Panc1 (cell line): ENCODE results near the gene TMCO2. TPM values are rescaled to one million over a fixed set of nuclear protein-coding genes. Genes with fewer than 3 reads are reported as not detected.

Source experiments
- ATAC-seq: fragments of 200-7000 bp; cut with Tn5 transposase; 2 replicates; pipeline ENCODE4 v1.9.1; 2020; ENCODE audit warnings: mild to moderate bottlenecking, moderate library complexity
- BruUV-seq: library from RNA; stranded (reverse); fragments of 400-500 nt; replicated peaks from 2 replicates; lab custom pipeline; 2021; lab: Mats Ljungman, UMichigan
- CTCF ChIA-PET: fragments of 300-600 bp; sonication (Branson Sonifier 250); formaldehyde crosslinking; loops from one replicate; lab custom pipeline; 2022; ENCODE audit warnings: antibody characterized with exemption; lab: Charles Lee
- POLR2A ChIA-PET: fragments of 300-600 bp; sonication (Branson Sonifier 250); formaldehyde crosslinking; loops from one replicate; lab custom pipeline; 2022; ENCODE audit warnings: antibody characterized with exemption; lab: Charles Lee
- DNase-seq: peaks from one replicate; pipeline ENCODE4 v3.0.0-alpha.2; 2010; ENCODE audit warnings: low read depth, low spot score
- H3K27ac ChIP-seq: 2 replicates; pipeline ENCODE4 v1.5.1; 2011; ENCODE audit warnings: mild to moderate bottlenecking, low read length, inconsistent platforms
- H3K27me3 ChIP-seq: fragments of 200-500 bp; sonication (Bioruptor generic); 2 replicates; pipeline ENCODE4 v1.6.0; 2014; ENCODE audit warnings: low read length, inconsistent platforms; ENCODE audit not compliant: control insufficient read depth, insufficient read depth
- H3K36me3 ChIP-seq: fragments of 200-500 bp; sonication (Bioruptor generic); 2 replicates; pipeline ENCODE4 v1.5.1; 2014; ENCODE audit warnings: inconsistent platforms, mild to moderate bottlenecking, low read length, moderate library complexity; ENCODE audit not compliant: control insufficient read depth, insufficient read depth
- H3K4me1 ChIP-seq: 2 replicates; pipeline ENCODE4 v1.5.1; 2011; ENCODE audit warnings: inconsistent platforms, mild to moderate bottlenecking, low read length, moderate library complexity; ENCODE audit not compliant: control insufficient read depth, insufficient read depth
- H3K4me3 ChIP-seq, 2 experiments: 2 replicates each; pipeline ENCODE4 v1.5.1; 2011 to 2012; ENCODE audit warnings: low read depth in 2 of 2, low read length in 2 of 2, mild to moderate bottlenecking in 2 of 2, inconsistent platforms in 1 of 2, moderate library complexity in 1 of 2
- H3K9me3 ChIP-seq: fragments of 200-500 bp; sonication (Bioruptor generic); 2 replicates; pipeline ENCODE4 v1.5.1; 2014; ENCODE audit warnings: low read depth, mild to moderate bottlenecking, inconsistent platforms, low read length, moderate library complexity; ENCODE audit not compliant: control insufficient read depth, insufficient read depth
- CTCF ChIP-seq: fragments of 450-650 bp; IDR thresholded peaks from 2 replicates; pipeline ENCODE4 v1.5.1; 2017; ENCODE audit warnings: mild to moderate bottlenecking
- POLR2AphosphoS5 ChIP-seq: IDR thresholded peaks from 2 replicates; pipeline ENCODE4 v1.6.1; 2012; ENCODE audit warnings: mild to moderate bottlenecking, low read depth, low read length, moderate library complexity
- REST ChIP-seq, 2 experiments: IDR thresholded peaks; 2 replicates each; pipeline ENCODE4 v1.6.1; 2011 to 2012; ENCODE audit warnings: low read depth in 2 of 2, control low read depth in 1 of 2, low read length in 1 of 2, mild to moderate bottlenecking in 1 of 2, moderate library complexity in 1 of 2; ENCODE audit not compliant: insufficient read depth in 1 of 2
- SIN3A ChIP-seq: IDR thresholded peaks from 2 replicates; pipeline ENCODE4 v1.6.1; 2012; ENCODE audit warnings: low read depth, mild to moderate bottlenecking, low read length, moderate library complexity, borderline replicate concordance; ENCODE audit not compliant: insufficient read depth
- TCF7L2 ChIP-seq: IDR thresholded peaks from 2 replicates; pipeline ENCODE4 v1.6.1; 2011; ENCODE audit warnings: mild to moderate bottlenecking, low read depth, low read length, inconsistent platforms
- in situ Hi-C: cut with HindIII; loops from 2 replicates; pipeline ENCODE4 v1.10.0; 2016; ENCODE audit warnings: low sequenced_read_pairs, low pct_unique_long_range_greater_than_20kb
- intact Hi-C: fragments of 100-400 bp; cut with micrococcal nuclease; formaldehyde crosslinking; loops from one replicate; pipeline ENCODE4 v1.10.0; 2022; ENCODE audit not compliant: unreplicated experiment
- total RNA-seq: library from RNA; stranded (reverse); gene quantifications from one replicate; pipeline ENCODE4 v1.2.1, GENCODE V29; 2021; ENCODE audit not compliant: unreplicated experiment

TMCO2 gene
- total RNA-seq, 1 experiment from 2014 or later, result not detected

GRCh38 chr1:40224040-40224439 lies 23.7 kb upstream of the TMCO2 start:
- ChIA-PET POLR2A (no interaction called here), CTCF (interaction anchor here (0.6 kb wide), 1 partner anchor 72 kb away, joined by 4 read pairs; no protein-coding TSS in a partner anchor)
- Histone ChIP-seq H3K9me3 (no peaks in the 10 kb centered on the region), H3K27me3 (no peaks in the 10 kb centered on the region), H3K36me3 (no peaks in the 10 kb centered on the region; the same call in 1 of the 2 replicates), H3K4me3 (no peak overlapping the region), H3K4me1 (no peaks in the 10 kb centered on the region), H3K27ac (no peak overlapping the region)
- TF ChIP-seq POLR2AphosphoS5 (no peak), TCF7L2 (no peak), REST (IDR thresholded peaks at IDR 0.05; ENCODE audit: insufficient read depth in 1 of 2, low read depth in 2 of 2, low read length in 1 of 2) (no peak), SIN3A (no peak), CTCF (no peak)
- DNase-seq (no peak), ATAC-seq (no peak)
- in situ Hi-C loops (no loop called here), intact Hi-C loops (no loop called here)
- no TSS peak for BruUV-seq

GRCh38 chr1:40226192-40226591 lies 21.5 kb upstream of the TMCO2 start:
- CTCF ChIA-PET, result no interaction called here

More at GRCh38 chr1:40226192-40226591, 21.5 kb upstream of the TMCO2 start:
- BruUV-seq, result TSS peak; percentile 39
- H3K9me3 ChIP-seq, result no peaks in the 10 kb centered on the region
- no peaks in the 10 kb centered on the region for H3K27me3 ChIP-seq
- no peak overlapping the region for H3K27ac ChIP-seq
- in situ Hi-C loops (no loop called here), intact Hi-C loops (no loop called here)
- DNase-seq (no peak), ATAC-seq (no peak)
- TF ChIP-seq TCF7L2 (no peak), SIN3A (no peak), REST (IDR thresholded peaks at IDR 0.05; ENCODE audit: insufficient read depth in 1 of 2, low read depth in 2 of 2, low read length in 1 of 2) (no peak), POLR2AphosphoS5 (no peak), CTCF (no peak)
- H3K36me3 ChIP-seq, result no peaks in the 10 kb centered on the region; the same call in 1 of the 2 replicates
- POLR2A ChIA-PET, result no interaction called here
- no peaks in the 10 kb centered on the region for H3K4me1 ChIP-seq
- no peak overlapping the region for H3K4me3 ChIP-seq
